ENCODE results near the gene NTHL1.

- TF ChIP-seq POLR2AphosphoS5 (IDR thresholded peaks at IDR 0.05; ENCODE audit: low read depth, low read length) (no peak), TAF1 (IDR thresholded peaks at IDR 0.05; ENCODE audit: borderline replicate concordance, insufficient read depth, low read length) (no peak), SIN3A (IDR thresholded peaks at IDR 0.05; ENCODE audit: borderline replicate concordance, insufficient read depth, low read length) (0 out of 2 replicates have a peak, but pooled peaks have one; percentile 6)
- TF ChIP-seq, protein P1, sequence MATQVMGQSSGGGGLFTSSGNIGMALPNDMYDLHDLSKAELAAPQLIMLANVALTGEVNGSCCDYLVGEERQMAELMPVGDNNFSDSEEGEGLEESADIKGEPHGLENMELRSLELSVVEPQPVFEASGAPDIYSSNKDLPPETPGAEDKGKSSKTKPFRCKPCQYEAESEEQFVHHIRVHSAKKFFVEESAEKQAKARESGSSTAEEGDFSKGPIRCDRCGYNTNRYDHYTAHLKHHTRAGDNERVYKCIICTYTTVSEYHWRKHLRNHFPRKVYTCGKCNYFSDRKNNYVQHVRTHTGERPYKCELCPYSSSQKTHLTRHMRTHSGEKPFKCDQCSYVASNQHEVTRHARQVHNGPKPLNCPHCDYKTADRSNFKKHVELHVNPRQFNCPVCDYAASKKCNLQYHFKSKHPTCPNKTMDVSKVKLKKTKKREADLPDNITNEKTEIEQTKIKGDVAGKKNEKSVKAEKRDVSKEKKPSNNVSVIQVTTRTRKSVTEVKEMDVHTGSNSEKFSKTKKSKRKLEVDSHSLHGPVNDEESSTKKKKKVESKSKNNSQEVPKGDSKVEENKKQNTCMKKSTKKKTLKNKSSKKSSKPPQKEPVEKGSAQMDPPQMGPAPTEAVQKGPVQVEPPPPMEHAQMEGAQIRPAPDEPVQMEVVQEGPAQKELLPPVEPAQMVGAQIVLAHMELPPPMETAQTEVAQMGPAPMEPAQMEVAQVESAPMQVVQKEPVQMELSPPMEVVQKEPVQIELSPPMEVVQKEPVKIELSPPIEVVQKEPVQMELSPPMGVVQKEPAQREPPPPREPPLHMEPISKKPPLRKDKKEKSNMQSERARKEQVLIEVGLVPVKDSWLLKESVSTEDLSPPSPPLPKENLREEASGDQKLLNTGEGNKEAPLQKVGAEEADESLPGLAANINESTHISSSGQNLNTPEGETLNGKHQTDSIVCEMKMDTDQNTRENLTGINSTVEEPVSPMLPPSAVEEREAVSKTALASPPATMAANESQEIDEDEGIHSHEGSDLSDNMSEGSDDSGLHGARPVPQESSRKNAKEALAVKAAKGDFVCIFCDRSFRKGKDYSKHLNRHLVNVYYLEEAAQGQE (IDR thresholded peaks at IDR 0.05; ENCODE audit: insufficient read depth in 1 of 2, low read depth in 2 of 2, low read length in 2 of 2) = no peak
Observed at GRCh38 chr16:2008631-2009163, 38.9 kb downstream of the NTHL1 start.
